GM12878 (cell line): ENCODE data around the gene MEIS2. TPM values are rescaled to one million over a fixed set of nuclear protein-coding genes. Genes with fewer than 3 reads are reported as not detected.

Experiments used
- ATAC-seq: fragments of 200-7000 bp; cut with Tn5 transposase; 3 replicates; pipeline ENCODE4 v1.9.1; 2020; ENCODE audit warnings: mild to moderate bottlenecking, moderate library complexity
- BruUV-seq: library from RNA; stranded (reverse); fragments of 400-500 nt; replicated peaks from 2 replicates; lab custom pipeline; 2021; lab: Mats Ljungman, UMichigan
- CTCF ChIA-PET: fragments of 300-600 bp; sonication (Branson Sonifier 250); formaldehyde crosslinking; extraction: SDS; loops from one replicate; lab custom pipeline; 2021; ENCODE audit warnings: inconsistent platforms; lab: Yijun Ruan, JAX
- POLR2A ChIA-PET: fragments of 350-600 bp; formaldehyde crosslinking; extraction: SDS; loops from one replicate; lab custom pipeline; 2021; ENCODE audit warnings: inconsistent platforms; lab: Charles Lee
- RAD21 ChIA-PET: fragments of 300-600 bp; sonication (Branson Sonifier 250); formaldehyde crosslinking; loops from one replicate; lab custom pipeline; 2023; ENCODE audit warnings: antibody characterized with exemption; ENCODE audit not compliant: unreplicated experiment; lab: Charles Lee
- SMC1A ChIA-PET: fragments of 300-600 bp; sonication (Branson Sonifier 250); formaldehyde crosslinking; loops from one replicate; lab custom pipeline; 2023; ENCODE audit not compliant: unreplicated experiment, uncharacterized antibody; lab: Charles Lee
- DNase-seq: peaks from one replicate; pipeline ENCODE4 v3.0.0-alpha.2; 2011; ENCODE audit warnings: low read depth, low spot score
- FAIRE-seq: peaks from 3 replicates; lab custom pipeline; 2011; peaks lifted over from hg19 to GRCh38; lab: Jason Lieb, UNC
- H2AFZ ChIP-seq: 2 replicates; pipeline ENCODE4 v1.6.0; 2011; ENCODE audit warnings: low read depth, low read length, control low read depth; ENCODE audit not compliant: control insufficient read depth
- H3K27ac ChIP-seq: 2 replicates; pipeline ENCODE4 v1.5.1; 2011; ENCODE audit warnings: control low read depth; ENCODE audit not compliant: control insufficient read depth, insufficient read depth
- H3K27me3 ChIP-seq, 2 experiments: replicated peaks in 1 of 2; 2 replicates each; pipeline versions ENCODE4 v1.6.0 to v1.6.1; 2011; ENCODE audit warnings: low read length in 1 of 2; ENCODE audit not compliant: control insufficient read depth in 2 of 2, insufficient read depth in 2 of 2
- H3K36me3 ChIP-seq, 2 experiments: 2 replicates each; pipeline ENCODE4 v1.5.1; 2011; ENCODE audit warnings: low read length in 1 of 2; ENCODE audit not compliant: control insufficient read depth in 2 of 2, insufficient read depth in 2 of 2
- H3K4me1 ChIP-seq: 2 replicates; pipeline ENCODE4 v1.6.1; 2011; ENCODE audit warnings: mild to moderate bottlenecking, low read length, moderate library complexity, mixed read lengths; ENCODE audit not compliant: control insufficient read depth, insufficient read depth
- H3K4me2 ChIP-seq: 2 replicates; pipeline ENCODE4 v1.6.0; 2011; ENCODE audit warnings: control low read depth; ENCODE audit not compliant: control insufficient read depth, insufficient read depth
- H3K4me3 ChIP-seq: fragments of 200-600 bp; sonication (generic); 2 replicates; pipeline ENCODE4 v1.5.1; 2016
- H3K79me2 ChIP-seq: 2 replicates; pipeline ENCODE4 v1.6.0; 2011; ENCODE audit warnings: low read length; ENCODE audit not compliant: control insufficient read depth, insufficient read depth
- H3K9ac ChIP-seq: 2 replicates; pipeline ENCODE4 v1.8.0; 2011; ENCODE audit warnings: low read length, control low read depth, mixed read lengths; ENCODE audit not compliant: control insufficient read depth, insufficient read depth
- H3K9me3 ChIP-seq: replicated peaks from 3 replicates; pipeline ENCODE4 v1.5.1; 2011; ENCODE audit warnings: mild to moderate bottlenecking, low read length; ENCODE audit not compliant: control insufficient read depth, insufficient read depth
- H4K20me1 ChIP-seq: 2 replicates; pipeline ENCODE4 v1.6.0; 2011; ENCODE audit not compliant: control insufficient read depth, insufficient read depth
- BACH1 ChIP-seq: fragments of 450-650 bp; IDR thresholded peaks from 2 replicates; pipeline ENCODE4 v1.6.1; 2017; ENCODE audit warnings: mild to moderate bottlenecking, borderline replicate concordance
- EED ChIP-seq: sonication (generic); IDR thresholded peaks from 2 replicates; pipeline ENCODE4 v1.6.1; 2016; ENCODE audit warnings: antibody characterized with exemption, low read depth
- GABPA ChIP-seq: IDR thresholded peaks from 2 replicates; pipeline ENCODE4 v1.6.1; 2014; ENCODE audit warnings: antibody characterized with exemption, low read depth, mild to moderate bottlenecking, inconsistent platforms
- HCFC1 ChIP-seq: fragments of 150-350 bp; IDR thresholded peaks from 2 replicates; pipeline ENCODE4 v1.6.1; 2014; ENCODE audit warnings: low read length
- HDAC6 ChIP-seq: fragments of 200-600 bp; sonication (generic); IDR thresholded peaks from one replicate; pipeline ENCODE4 v1.8.0; 2017; ENCODE audit warnings: antibody characterized with exemption; ENCODE audit not compliant: unreplicated experiment
- JUND ChIP-seq: IDR thresholded peaks from 2 replicates; pipeline ENCODE4 v1.6.1; 2012; ENCODE audit warnings: low read depth, mild to moderate bottlenecking, low read length, improper control_type of control experiment, moderate library complexity
- PAX5 ChIP-seq: IDR thresholded peaks from 2 replicates; pipeline ENCODE4 v1.6.1; 2011; ENCODE audit warnings: low read depth, low read length, borderline replicate concordance
- PAX8 ChIP-seq: fragments of 450-650 bp; IDR thresholded peaks from 2 replicates; pipeline ENCODE4 v1.6.1; 2017; ENCODE audit warnings: mild to moderate bottlenecking, moderate library complexity
- POU2F2 ChIP-seq: IDR thresholded peaks from 3 replicates; pipeline ENCODE4 v1.6.1; 2011; ENCODE audit warnings: low read depth, mild to moderate bottlenecking, low read length, borderline replicate concordance
- RAD21 ChIP-seq: IDR thresholded peaks from 2 replicates; pipeline ENCODE4 v1.6.1; 2011; ENCODE audit warnings: mild to moderate bottlenecking, low read depth, low read length, moderate library complexity; ENCODE audit not compliant: insufficient read depth
- SP1 ChIP-seq: IDR thresholded peaks from one replicate; pipeline ENCODE4 v1.6.1; 2011; ENCODE audit warnings: low read depth, low read length
- SREBF1 ChIP-seq: IDR thresholded peaks from 2 replicates; pipeline ENCODE4 v1.6.1; 2012; ENCODE audit warnings: mild to moderate bottlenecking, low read length
- SRF ChIP-seq, 2 experiments: IDR thresholded peaks; 2 replicates each; pipeline ENCODE4 v1.6.1; 2011; ENCODE audit warnings: low read depth in 2 of 2, low read length in 2 of 2, mild to moderate bottlenecking in 1 of 2, moderate library complexity in 1 of 2
- TAF1 ChIP-seq: IDR thresholded peaks from 2 replicates; pipeline ENCODE4 v1.6.1; 2011; ENCODE audit warnings: mild to moderate bottlenecking, low read depth, low read length, borderline replicate concordance
- YBX1 ChIP-seq: fragments of 450-650 bp; IDR thresholded peaks from 2 replicates; pipeline ENCODE4 v1.6.1; 2016; ENCODE audit warnings: antibody characterized with exemption
- YY1 ChIP-seq: IDR thresholded peaks from 2 replicates; pipeline ENCODE4 v1.6.1; 2011; ENCODE audit warnings: low read depth, mild to moderate bottlenecking, low read length
- WGBS: methylation state at CpG from one replicate; pipeline ENCODE4 v1.1.6; 2016; ENCODE audit warnings: low lambda C conversion rate; ENCODE audit not compliant: insufficient replicate concordance, insufficient coverage; ENCODE audit errors: missing lambda C conversion rate; 5-methylcytosine and 5-hydroxymethylcytosine counted together
- in situ Hi-C: fragments of 300-500 bp; cut with MboI; formaldehyde crosslinking; loops from 9 replicates; pipeline ENCODE4 v1.14.3; 2018; ENCODE audit warnings: mixed read lengths
- intact Hi-C: fragments of 100-400 bp; cut with micrococcal nuclease; formaldehyde crosslinking; loops from one replicate; pipeline ENCODE4 v1.14.2; 2022; ENCODE audit not compliant: unreplicated experiment
- polyA plus RNA-seq, 11 experiments: library from polyadenylated mRNA; depleted of rRNA in 4 of 11; unstranded in 6 of 11; stranded (reverse) in 5 of 11; fragments of >200 nt; fragmentation: Nextera tagmentation in 4 of 11; fragmentation: Illumina TruSeq in 1 of 11; extraction: Ambion mirVana in 4 of 11; extraction: Trizol in 1 of 11; gene quantifications; 1 replicate in 1 of 11; 2 replicates in 10 of 11; pipeline versions ENCODE4 v1.2.1 to v1.2.3, GENCODE V29; 2011 to 2016; ENCODE audit warnings: inconsistent platforms in 2 of 11, missing spikeins in 2 of 11, low read depth in 1 of 11
- total RNA-seq, 4 experiments: library from RNA; depleted of rRNA in 3 of 4; stranded (reverse); fragments of >200 nt in 3 of 4; fragmentation: Illumina TruSeq in 1 of 4; extraction: Trizol in 1 of 4; gene quantifications; 2 replicates each; pipeline versions ENCODE4 v1.2.1 to v1.2.3, GENCODE V29; 2013 to 2021
- TF ChIP-seq, protein P1 (sequence below): IDR thresholded peaks from 2 replicates; pipeline ENCODE4 v1.6.1; 2011; ENCODE audit warnings: low read depth, low read length, improper control_type of control experiment, borderline replicate concordance
- TF ChIP-seq, protein P2 (sequence below): fragments of 450-650 bp; IDR thresholded peaks from 2 replicates; pipeline ENCODE4 v1.6.1; 2016; ENCODE audit warnings: mild to moderate bottlenecking
- TF ChIP-seq, protein P3 (sequence below): IDR thresholded peaks from 2 replicates; pipeline ENCODE4 v1.6.1; 2012; ENCODE audit warnings: low read length, inconsistent platforms

The MEIS2 gene
- total and polyA plus RNA-seq, 10 of the 15 experiments (the other 5 are each of a cell fraction or from before 2014, with no cell fraction given) = 9.2 to 54.0 (median 20.4) TPM

- no peak overlapping the region for H3K9ac ChIP-seq
- intact Hi-C loops = no loop called here
- H3K4me3 ChIP-seq = no peak overlapping the region
- FAIRE-seq (no peak), ATAC-seq (no peak), DNase-seq (no peak)
- SMC1A ChIA-PET = interaction anchor here (1.6 kb wide), 1 partner anchor 9 kb away, joined by 5 read pairs; no protein-coding TSS in a partner anchor
- no peaks in the 10 kb centered on the region for H4K20me1 ChIP-seq
- peaks cover 5% of the 10 kb centered on the region; the same call in 1 of the 2 replicates for H3K4me1 ChIP-seq
- no peak overlapping the region for H3K4me2 ChIP-seq
- RAD21 ChIA-PET = no interaction called here
- in situ Hi-C loops = no loop called here
- H3K27ac ChIP-seq = no peak overlapping the region
- H3K79me2 ChIP-seq = no peaks in the 10 kb centered on the region
- no peak overlapping the region for H2AFZ ChIP-seq
- POLR2A ChIA-PET = no interaction called here
- H3K36me3 ChIP-seq = no peaks in the 10 kb centered on the region; a peak in 1 of 4 replicates
- H3K9me3 ChIP-seq = no peaks in the 10 kb centered on the region
- H3K27me3 ChIP-seq = no peaks in the 10 kb centered on the region
- no TSS peak for BruUV-seq
- 100% methylated on average over 1 of the region's 1 CpG for WGBS
- no peak for TF ChIP-seq BACH1
- TF ChIP-seq SREBF1 = no peak
- no peak for TF ChIP-seq HDAC6
- TF ChIP-seq POU2F2 = no peak
- TF ChIP-seq, protein P1, sequence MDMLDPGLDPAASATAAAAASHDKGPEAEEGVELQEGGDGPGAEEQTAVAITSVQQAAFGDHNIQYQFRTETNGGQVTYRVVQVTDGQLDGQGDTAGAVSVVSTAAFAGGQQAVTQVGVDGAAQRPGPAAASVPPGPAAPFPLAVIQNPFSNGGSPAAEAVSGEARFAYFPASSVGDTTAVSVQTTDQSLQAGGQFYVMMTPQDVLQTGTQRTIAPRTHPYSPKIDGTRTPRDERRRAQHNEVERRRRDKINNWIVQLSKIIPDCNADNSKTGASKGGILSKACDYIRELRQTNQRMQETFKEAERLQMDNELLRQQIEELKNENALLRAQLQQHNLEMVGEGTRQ = no peak
- TF ChIP-seq SRF (IDR thresholded peaks at IDR 0.05; ENCODE audit: low read depth in 2 of 2, low read length in 2 of 2) = no peak
- TF ChIP-seq JUND = no peak
- no peak for TF ChIP-seq TAF1
- TF ChIP-seq, protein P2, sequence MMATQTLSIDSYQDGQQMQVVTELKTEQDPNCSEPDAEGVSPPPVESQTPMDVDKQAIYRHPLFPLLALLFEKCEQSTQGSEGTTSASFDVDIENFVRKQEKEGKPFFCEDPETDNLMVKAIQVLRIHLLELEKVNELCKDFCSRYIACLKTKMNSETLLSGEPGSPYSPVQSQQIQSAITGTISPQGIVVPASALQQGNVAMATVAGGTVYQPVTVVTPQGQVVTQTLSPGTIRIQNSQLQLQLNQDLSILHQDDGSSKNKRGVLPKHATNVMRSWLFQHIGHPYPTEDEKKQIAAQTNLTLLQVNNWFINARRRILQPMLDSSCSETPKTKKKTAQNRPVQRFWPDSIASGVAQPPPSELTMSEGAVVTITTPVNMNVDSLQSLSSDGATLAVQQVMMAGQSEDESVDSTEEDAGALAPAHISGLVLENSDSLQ = no peak
- TF ChIP-seq YBX1 = no peak
- TF ChIP-seq RAD21 = no peak
- TF ChIP-seq YY1 = no peak
- TF ChIP-seq, protein P3, sequence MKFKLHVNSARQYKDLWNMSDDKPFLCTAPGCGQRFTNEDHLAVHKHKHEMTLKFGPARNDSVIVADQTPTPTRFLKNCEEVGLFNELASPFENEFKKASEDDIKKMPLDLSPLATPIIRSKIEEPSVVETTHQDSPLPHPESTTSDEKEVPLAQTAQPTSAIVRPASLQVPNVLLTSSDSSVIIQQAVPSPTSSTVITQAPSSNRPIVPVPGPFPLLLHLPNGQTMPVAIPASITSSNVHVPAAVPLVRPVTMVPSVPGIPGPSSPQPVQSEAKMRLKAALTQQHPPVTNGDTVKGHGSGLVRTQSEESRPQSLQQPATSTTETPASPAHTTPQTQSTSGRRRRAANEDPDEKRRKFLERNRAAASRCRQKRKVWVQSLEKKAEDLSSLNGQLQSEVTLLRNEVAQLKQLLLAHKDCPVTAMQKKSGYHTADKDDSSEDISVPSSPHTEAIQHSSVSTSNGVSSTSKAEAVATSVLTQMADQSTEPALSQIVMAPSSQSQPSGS = no peak
- TF ChIP-seq HCFC1 = no peak
- TF ChIP-seq EED = no peak
- TF ChIP-seq PAX8 = no peak
- no peak for TF ChIP-seq GABPA
- TF ChIP-seq SP1 = no peak
- TF ChIP-seq PAX5 = no peak
- CTCF ChIA-PET = no interaction called here
Measured at GRCh38 chr15:37072181-37072580, 28.2 kb downstream of the MEIS2 start.
